ENCODE results near the gene CCL7. TPM values are rescaled to one million over a fixed set of nuclear protein-coding genes. Genes with fewer than 3 reads are reported as not detected.

CCL7 gene
- total RNA-seq, 4 donors from 2014 or later = 1.5 TPM; not detected in 3

GRCh38 chr17:34249478-34249877 lies 20.5 kb upstream of the CCL7 start:
- no peaks in the 10 kb centered on the region for H3K27me3 ChIP-seq
- no peak overlapping the region for H3K4me3 ChIP-seq
- no peak for DNase-seq (ENCODE audit: low spot score in 2 of 2)
- TF ChIP-seq CTCF (IDR thresholded peaks at IDR 0.05) = no peak
- no peak for TF ChIP-seq POLR2AphosphoS5 (IDR thresholded peaks at IDR 0.05)
- no peak for TF ChIP-seq POLR2A (IDR thresholded peaks at IDR 0.05)
- TF ChIP-seq EP300 (IDR thresholded peaks at IDR 0.05) = no peak
- H3K27ac ChIP-seq = no peak overlapping the region
- peaks cover 64% of the 10 kb centered on the region for H3K4me1 ChIP-seq
- WGBS = no CpG with 5 or more reads among the region's 1 CpG
- H3K36me3 ChIP-seq = no peaks in the 10 kb centered on the region
- no peaks in the 10 kb centered on the region for H3K9me3 ChIP-seq

- no peaks in the 10 kb centered on the region for H3K36me3 ChIP-seq
- H3K4me1 ChIP-seq = peaks cover 81% of the 10 kb centered on the region
- TF ChIP-seq POLR2AphosphoS5 (IDR thresholded peaks at IDR 0.05) = no peak
- no peak for TF ChIP-seq EP300 (IDR thresholded peaks at IDR 0.05)
- TF ChIP-seq POLR2A (IDR thresholded peaks at IDR 0.05) = no peak
- TF ChIP-seq CTCF (IDR thresholded peaks at IDR 0.05) = no peak
- no peak overlapping the region for H3K27ac ChIP-seq
- no peaks in the 10 kb centered on the region for H3K27me3 ChIP-seq
- WGBS = 98% methylated on average over 3 of the region's 3 CpGs
- H3K4me3 ChIP-seq = no peak overlapping the region
- no peaks in the 10 kb centered on the region for H3K9me3 ChIP-seq
- DNase-seq (ENCODE audit: low spot score in 2 of 2) = no peak
Measured at GRCh38 chr17:34251186-34251585, 18.8 kb upstream of the CCL7 start.

- peak overlapping the region; percentile 86 for H3K27ac ChIP-seq
- H3K9me3 ChIP-seq = no peaks in the 10 kb centered on the region
- no peaks in the 10 kb centered on the region for H3K27me3 ChIP-seq
- no peaks in the 10 kb centered on the region for H3K36me3 ChIP-seq
- 32% methylated on average over 5 of the region's 5 CpGs for WGBS
- no peak overlapping the region for H3K4me3 ChIP-seq
- TF ChIP-seq POLR2A (IDR thresholded peaks at IDR 0.05) (no peak), POLR2AphosphoS5 (IDR thresholded peaks at IDR 0.05) (no peak)
- H3K4me1 ChIP-seq = peaks cover 85% of the 10 kb centered on the region
- DNase-seq (ENCODE audit: low spot score in 2 of 2) = no peak
Measured at GRCh38 chr17:34252095-34252443, 18.0 kb upstream of the CCL7 start.

- TF ChIP-seq POLR2AphosphoS5 (IDR thresholded peaks at IDR 0.05) (peak; percentile 14 to 79 (median 16)), CTCF (IDR thresholded peaks at IDR 0.05) (no peak), POLR2A (IDR thresholded peaks at IDR 0.05) (no peak)
- DNase-seq (ENCODE audit: low spot score in 2 of 2) = peak; percentile 95
- H3K9me3 ChIP-seq = no peaks in the 10 kb centered on the region
- peak overlapping the region; percentile 86 for H3K27ac ChIP-seq
- H3K4me3 ChIP-seq = no peak overlapping the region
- H3K4me1 ChIP-seq = peaks cover 85% of the 10 kb centered on the region
- 4% methylated on average over 6 of the region's 6 CpGs for WGBS
- H3K27me3 ChIP-seq = no peaks in the 10 kb centered on the region
- no peaks in the 10 kb centered on the region for H3K36me3 ChIP-seq
Measured at GRCh38 chr17:34252444-34253138, 17.4 kb upstream of the CCL7 start.

- no peak for DNase-seq (ENCODE audit: low spot score in 2 of 2)
- TF ChIP-seq EP300 (IDR thresholded peaks at IDR 0.05) (no peak), POLR2AphosphoS5 (IDR thresholded peaks at IDR 0.05) (no peak), POLR2A (IDR thresholded peaks at IDR 0.05) (no peak), CTCF (IDR thresholded peaks at IDR 0.05) (no peak)
- Histone ChIP-seq H3K4me1 (peaks cover 80% of the 10 kb centered on the region), H3K27me3 (no peaks in the 10 kb centered on the region), H3K4me3 (no peak overlapping the region), H3K27ac (peak overlapping the region; percentile 86), H3K36me3 (no peaks in the 10 kb centered on the region), H3K9me3 (no peaks in the 10 kb centered on the region)
- 64% methylated on average over 3 of the region's 3 CpGs for WGBS
Measured at GRCh38 chr17:34253139-34253525, 16.9 kb upstream of the CCL7 start.

GRCh38 chr17:34254146-34254545 lies 15.9 kb upstream of the CCL7 start:
- peak overlapping the region; percentile 86 for H3K27ac ChIP-seq

More at GRCh38 chr17:34254146-34254545, 15.9 kb upstream of the CCL7 start:
- Histone ChIP-seq H3K36me3 (no peaks in the 10 kb centered on the region), H3K27me3 (no peaks in the 10 kb centered on the region), H3K9me3 (no peaks in the 10 kb centered on the region), H3K4me3 (no peak overlapping the region), H3K4me1 (peaks cover 70% of the 10 kb centered on the region)
- DNase-seq (ENCODE audit: low spot score in 2 of 2) = no peak
- WGBS = 19% methylated on average over 3 of the region's 3 CpGs
- TF ChIP-seq POLR2A (IDR thresholded peaks at IDR 0.05) (no peak), POLR2AphosphoS5 (IDR thresholded peaks at IDR 0.05) (peak in 1 of 3 donors; percentile 44), EP300 (IDR thresholded peaks at IDR 0.05) (no peak), CTCF (IDR thresholded peaks at IDR 0.05) (no peak)

Data from suprapubic skin (tissue), 4 donors.